GM23248 (cell line): ENCODE data around the gene MRPL23.

Experiments
- EZH2 ChIP-seq: fragments of 200-600 bp; sonication (generic); IDR thresholded peaks from 2 replicates; pipeline ENCODE4 v1.6.1; 2018; ENCODE audit warnings: antibody characterized with exemption, mild to moderate bottlenecking; ENCODE audit not compliant: insufficient read depth, poor library complexity, severe bottlenecking
- EZH2phosphoT487 ChIP-seq: fragments of 200-600 bp; sonication (generic); IDR thresholded peaks from 2 replicates; pipeline ENCODE4 v1.6.1; 2018; ENCODE audit warnings: antibody characterized with exemption, moderate library complexity, mild to moderate bottlenecking, low read depth; ENCODE audit not compliant: insufficient read depth

DNA sequence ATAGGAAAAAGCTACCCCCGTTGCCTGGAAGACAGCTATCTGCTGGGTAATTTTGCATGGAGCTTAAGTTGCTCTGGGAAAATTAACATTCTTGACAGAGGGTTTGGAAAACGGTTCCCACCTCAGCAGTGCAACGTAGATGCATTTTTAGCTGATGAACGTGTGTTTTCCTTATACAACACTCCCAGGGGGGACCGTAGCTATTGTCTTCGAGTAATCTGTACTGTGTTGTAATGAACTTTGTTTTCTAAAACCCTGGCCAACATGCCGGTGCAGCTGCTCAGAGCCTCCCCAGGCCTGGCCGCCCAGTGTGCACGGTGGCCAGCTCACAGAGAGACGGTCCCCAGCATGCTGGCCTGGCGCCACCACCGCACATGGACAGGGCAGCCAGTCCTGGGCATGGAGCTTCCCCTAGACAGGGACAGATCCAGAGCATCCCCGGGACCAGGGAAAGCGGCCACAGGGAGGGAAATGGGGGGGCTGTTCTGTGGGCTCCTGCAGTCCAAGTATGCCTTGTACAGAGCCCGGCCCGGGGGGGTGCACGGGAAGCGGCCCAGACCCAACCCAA, 25.5 kb upstream of the MRPL23 start:
- TF ChIP-seq EZH2 (no peak), EZH2phosphoT487 (no peak)
